B cell (primary cell): ENCODE results near the gene CNNM3. TPM values are rescaled to one million over a fixed set of nuclear protein-coding genes. Genes with fewer than 3 reads are reported as not detected.

Experiments used
- ATAC-seq: fragments of 200-7000 bp; cut with Tn5 transposase; one replicate; pipeline ENCODE4 v1.10.0; 2021; ENCODE audit warnings: low read depth, mild to moderate bottlenecking, moderate number of reproducible peaks, moderate library complexity
- CTCF ChIA-PET: fragments of 350-600 bp; sonication (Branson Sonifier 250); formaldehyde crosslinking; loops from one replicate; lab custom pipeline; 2021; ENCODE audit warnings: antibody characterized with exemption, inconsistent platforms; lab: Charles Lee
- POLR2A ChIA-PET: fragments of 350-600 bp; sonication (Branson Sonifier 250); formaldehyde crosslinking; loops from one replicate; lab custom pipeline; 2021; ENCODE audit warnings: antibody characterized with exemption; lab: Charles Lee
- DNase-seq: peaks from one replicate; pipeline ENCODE4 v3.0.0; 2013
- H2AFZ ChIP-seq: 2 replicates; pipeline ENCODE4 v1.6.1; 2012; ENCODE audit warnings: mild to moderate bottlenecking, low read depth, low read length; ENCODE audit not compliant: insufficient read depth, poor library complexity, severe bottlenecking
- H3K27ac ChIP-seq, 2 donors: 1 replicate in 1 of 2; 2 replicates in 1 of 2; pipeline ENCODE4 v1.5.1; 2012 to 2013; ENCODE audit warnings: low read length in 2 of 2, mild to moderate bottlenecking in 2 of 2, moderate library complexity in 1 of 2
- H3K27me3 ChIP-seq, 4 experiments: fragments of 200-600 bp in 1 of 4; sonication (generic) in 1 of 4; replicated peaks in 1 of 4; 1 replicate in 2 of 4; 2 replicates in 2 of 4; pipeline versions ENCODE4 v1.6.1 to v1.7.0; 2013 to 2016; ENCODE audit warnings: low read length in 3 of 4, mild to moderate bottlenecking in 2 of 4, mixed read lengths in 1 of 4, moderate library complexity in 1 of 4; ENCODE audit not compliant: insufficient read depth in 4 of 4, control insufficient read depth in 3 of 4; ENCODE audit errors: control extremely low read depth in 1 of 4
- H3K36me3 ChIP-seq, 2 experiments: replicated peaks in 1 of 2; 1 replicate in 1 of 2; 2 replicates in 1 of 2; pipeline versions ENCODE4 v1.6.1 to v1.7.1; 2013; ENCODE audit warnings: low read length in 1 of 2; ENCODE audit not compliant: insufficient read depth in 2 of 2, control insufficient read depth in 1 of 2; ENCODE audit errors: control extremely low read depth in 1 of 2, extremely low read depth in 1 of 2
- H3K4me1 ChIP-seq, 2 donors: fragments of 200-600 bp in 1 of 2; sonication (generic) in 1 of 2; 1 replicate in 1 of 2; 2 replicates in 1 of 2; pipeline versions ENCODE4 v1.5.1 to v1.6.1; 2013 to 2017; ENCODE audit warnings: low read length in 2 of 2; ENCODE audit not compliant: control insufficient read depth in 2 of 2, insufficient read depth in 2 of 2
- H3K4me2 ChIP-seq: replicated peaks from 2 replicates; pipeline ENCODE3; 2012; ENCODE audit warnings: mild to moderate bottlenecking, low read depth, low read length; ENCODE audit not compliant: poor library complexity, severe bottlenecking
- H3K4me3 ChIP-seq, 5 experiments: fragments of 200-600 bp in 1 of 5; sonication (generic) in 1 of 5; 1 replicate in 3 of 5; 2 replicates in 2 of 5; pipeline versions ENCODE4 v1.5.1 to v1.7.0; 2011 to 2016; ENCODE audit warnings: low read length in 4 of 5, mild to moderate bottlenecking in 4 of 5, low read depth in 2 of 5, control low read depth in 1 of 5, moderate library complexity in 1 of 5; ENCODE audit not compliant: insufficient read depth in 1 of 5; ENCODE audit errors: control extremely low read depth in 1 of 5, extremely low read depth in 1 of 5
- H3K79me2 ChIP-seq: fragments of 200-600 bp; sonication (generic); one replicate; pipeline ENCODE4 v1.6.0; 2016; ENCODE audit warnings: low read length; ENCODE audit not compliant: control insufficient read depth, insufficient read depth
- H3K9ac ChIP-seq: fragments of 200-600 bp; sonication (generic); 2 replicates; pipeline ENCODE4 v1.6.1; 2017; ENCODE audit warnings: mild to moderate bottlenecking, low read length, moderate library complexity
- H3K9me3 ChIP-seq, 3 donors: one replicate each; pipeline versions ENCODE4 v1.6.1 to v1.7.1; 2013; ENCODE audit warnings: low read length in 2 of 3; ENCODE audit not compliant: control insufficient read depth in 2 of 3, insufficient read depth in 1 of 3; ENCODE audit errors: control extremely low read depth in 1 of 3
- H4K20me1 ChIP-seq: 2 replicates; pipeline ENCODE4 v1.6.0; 2012; ENCODE audit warnings: mild to moderate bottlenecking, low read length; ENCODE audit not compliant: insufficient read depth, control insufficient read depth, poor library complexity, severe bottlenecking
- H3K27ac Mint-ChIP-seq: one replicate; pipeline ENCODE4 v1.8.0; 2021; ENCODE audit warnings: mixed read lengths
- H3K27me3 Mint-ChIP-seq: one replicate; pipeline ENCODE4 v1.8.0; 2021; ENCODE audit warnings: mixed read lengths
- H3K4me1 Mint-ChIP-seq: one replicate; pipeline ENCODE4 v1.8.0; 2021; ENCODE audit warnings: mixed read lengths
- H3K4me3 Mint-ChIP-seq: one replicate; pipeline ENCODE4 v1.8.0; 2021; ENCODE audit warnings: mixed read lengths
- H3K9me3 Mint-ChIP-seq: one replicate; pipeline ENCODE4 v1.8.0; 2022; ENCODE audit warnings: mixed read lengths; ENCODE audit not compliant: insufficient read depth
- CTCF ChIP-seq: fragments of 200-600 bp; IDR thresholded peaks from one replicate; pipeline ENCODE4 v1.8.0; 2022; ENCODE audit warnings: antibody characterized with exemption, mild to moderate bottlenecking
- EZH2 ChIP-seq: IDR thresholded peaks from 2 replicates; pipeline ENCODE4 v1.6.1; 2012; ENCODE audit warnings: borderline replicate concordance, low read depth, mild to moderate bottlenecking, moderate library complexity, low read length; ENCODE audit not compliant: insufficient read depth, poor library complexity, severe bottlenecking
- WGBS: methylation state at CpG from one replicate; pipeline ENCODE4 v1.1.5; 2013; ENCODE audit warnings: missing lambda C conversion rate; ENCODE audit not compliant: insufficient coverage; 5-methylcytosine and 5-hydroxymethylcytosine counted together
- intact Hi-C: fragments of 100-400 bp; cut with micrococcal nuclease; formaldehyde crosslinking; loops from one replicate; pipeline ENCODE4 v1.10.0; 2022
- polyA plus RNA-seq: library from polyadenylated mRNA; depleted of rRNA; stranded (reverse); fragments of >200 nt; gene quantifications from 2 replicates; pipeline ENCODE4 v1.2.3, GENCODE V29; 2012
- total RNA-seq, 2 donors: library from RNA; stranded (reverse); fragments of 120-200 nt in 1 of 2; gene quantifications; 1 replicate in 1 of 2; 2 replicates in 1 of 2; pipeline versions ENCODE4 v1.2.3 to v1.2.4, GENCODE V29; 2013 to 2022

CNNM3 gene
- total and polyA plus RNA-seq, 2 donors (not counting 1 experiment from before 2014, with no cell fraction given): 28.8 to 54.7 TPM

- Mint-ChIP-seq H3K4me1 (peaks cover 29% of the 10 kb centered on the region), H3K27me3 (no peaks in the 10 kb centered on the region), H3K27ac (no peak overlapping the region), H3K9me3 (no peaks in the 10 kb centered on the region), H3K4me3 (no peak overlapping the region)
- Histone ChIP-seq H3K9me3 (no peaks in the 10 kb centered on the region), H3K27me3 (no peaks in the 10 kb centered on the region), H3K79me2 (peaks cover 41% of the 10 kb centered on the region), H2AFZ (no peak overlapping the region), H3K27ac (no peak overlapping the region), H4K20me1 (peaks cover 68% of the 10 kb centered on the region), H3K4me1 (peaks cover 6 to 10% of the 10 kb centered on the region in 2 donors), H3K4me2 (no peak overlapping the region), H3K9ac (no peak overlapping the region), H3K36me3 (peaks cover 0 to 61% of the 10 kb centered on the region in 2 experiments), H3K4me3 (no peak overlapping the region)
- 98% methylated on average over 4 of the region's 6 CpGs for WGBS
- ATAC-seq (no peak), DNase-seq (no peak)
- CTCF ChIA-PET: interaction anchor here (0.6 kb wide), 1 partner anchor 349 kb away, joined by 3 read pairs; no protein-coding TSS in a partner anchor
- POLR2A ChIA-PET: no interaction called here
- TF ChIP-seq CTCF (no peak), EZH2 (no peak)
- intact Hi-C loops: no loop called here
These were observed 8.2 kb downstream of the CNNM3 start for GRCh38 chr2:96824079-96824870.

DNA sequence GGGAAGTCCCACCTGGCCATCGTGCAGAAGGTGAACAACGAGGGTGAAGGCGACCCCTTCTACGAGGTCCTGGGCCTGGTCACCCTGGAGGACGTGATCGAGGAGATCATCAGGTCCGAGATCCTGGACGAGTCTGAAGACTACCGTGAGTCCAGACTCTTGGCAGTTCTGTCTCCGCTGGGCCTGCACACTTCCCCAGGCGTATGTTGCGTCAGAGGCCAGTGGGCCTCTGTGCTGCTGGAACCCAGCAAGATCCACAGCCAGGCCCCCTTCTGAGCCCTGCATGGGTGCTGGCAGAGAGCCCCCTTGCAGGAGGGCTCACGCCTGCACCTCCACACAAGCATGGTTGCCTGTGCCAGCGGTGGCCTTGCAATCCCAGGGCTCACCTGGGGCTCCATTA lies 9.0 kb downstream of the CNNM3 start:
- Histone ChIP-seq H3K79me2 (peaks cover 34% of the 10 kb centered on the region), H4K20me1 (peaks cover 60% of the 10 kb centered on the region), H3K4me1 (peaks cover 0 to 2% of the 10 kb centered on the region in 2 donors), H3K36me3 (peaks cover 0 to 67% of the 10 kb centered on the region in 2 experiments), H3K9me3 (no peaks in the 10 kb centered on the region), H3K4me3 (no peak overlapping the region), H3K4me2 (no peak overlapping the region), H3K27me3 (no peaks in the 10 kb centered on the region), H3K27ac (no peak overlapping the region), H2AFZ (no peak overlapping the region), H3K9ac (no peak overlapping the region)
- POLR2A ChIA-PET: no interaction called here
- peaks cover 21% of the 10 kb centered on the region for H3K4me1 Mint-ChIP-seq
- H3K27ac Mint-ChIP-seq: peak overlapping the region; percentile 41
- DNase-seq (no peak), ATAC-seq (no peak)
- no peaks in the 10 kb centered on the region for H3K9me3 Mint-ChIP-seq
- no peaks in the 10 kb centered on the region for H3K27me3 Mint-ChIP-seq
- no peak overlapping the region for H3K4me3 Mint-ChIP-seq
- intact Hi-C loops: no loop called here
- CTCF ChIA-PET: interaction anchor here (0.6 kb wide), 1 partner anchor 350 kb away, joined by 3 read pairs; no protein-coding TSS in a partner anchor
- TF ChIP-seq CTCF (no peak), EZH2 (no peak)
- 97% methylated on average over 14 of the region's 14 CpGs for WGBS
